OCI-LY3 (cell line): ENCODE results near the gene EGR4.

Source experiments
- H2AFZ ChIP-seq: fragments of 200-600, 300-600 bp; shearing (Covaris generic); 2 replicates; pipeline ENCODE4 v1.6.0; 2014; ENCODE audit warnings: antibody characterized with exemption, low read depth, low read length
- H3K27ac ChIP-seq: fragments of 200-600, 300-600 bp; sonication (generic); 2 replicates; pipeline ENCODE4 v1.5.1; 2014; ENCODE audit warnings: mild to moderate bottlenecking, low read length, moderate library complexity, mixed read lengths
- H3K27me3 ChIP-seq: fragments of 200-600, 300-600 bp; sonication (generic); 2 replicates; pipeline ENCODE4 v1.6.1; 2014; ENCODE audit warnings: low read depth, low read length, mixed read lengths
- H3K36me3 ChIP-seq: fragments of 200-600, 300-600 bp; sonication (generic); replicated peaks from 2 replicates; pipeline ENCODE3; 2014; ENCODE audit warnings: low read depth, low read length, mixed read lengths
- H3K4me1 ChIP-seq: fragments of 300-600, 200-600 bp; sonication (generic); 2 replicates; pipeline ENCODE4 v1.6.1; 2014; ENCODE audit warnings: low read length, mixed read lengths
- H3K4me2 ChIP-seq: fragments of 200-600, 300-600 bp; sonication (generic); 2 replicates; pipeline ENCODE4 v1.6.1; 2014; ENCODE audit warnings: low read length, mixed read lengths
- H3K4me3 ChIP-seq: fragments of 300-600, 200-600 bp; sonication (generic); 2 replicates; pipeline ENCODE4 v1.5.1; 2014; ENCODE audit warnings: antibody characterized with exemption, mild to moderate bottlenecking, low read length, moderate library complexity
- H3K79me2 ChIP-seq: fragments of 300-600, 200-600 bp; shearing (Covaris generic); 2 replicates; pipeline ENCODE4 v1.6.1; 2014; ENCODE audit warnings: mild to moderate bottlenecking, low read length, mixed read lengths
- H3K9ac ChIP-seq: fragments of 300-600, 200-600 bp; shearing (Covaris generic); 2 replicates; pipeline ENCODE4 v1.6.0; 2014; ENCODE audit warnings: mild to moderate bottlenecking, low read length, moderate library complexity
- H3K9me3 ChIP-seq: fragments of 200-600, 300-600 bp; shearing (Covaris generic); 2 replicates; pipeline ENCODE4 v1.6.1; 2014; ENCODE audit warnings: low read length, mixed read lengths; ENCODE audit not compliant: insufficient read depth
- H4K20me1 ChIP-seq: fragments of 200-600, 300-600 bp; sonication (generic); 2 replicates; pipeline ENCODE4 v1.6.1; 2016; ENCODE audit warnings: low read length, mixed read lengths; ENCODE audit not compliant: insufficient read depth
- EZH2phosphoT487 ChIP-seq: fragments of 200-600 bp; shearing (Covaris generic); IDR thresholded peaks from 2 replicates; pipeline ENCODE4 v1.6.1; 2018; ENCODE audit warnings: antibody characterized with exemption, mixed run types, low read depth
- TF ChIP-seq, protein P1 (sequence below): fragments of 200-600, 300-600 bp; sonication (generic); IDR thresholded peaks from 2 replicates; pipeline ENCODE4 v1.5.1; 2014; ENCODE audit warnings: antibody characterized with exemption, low read length, low read depth

Gene EGR4

DNA sequence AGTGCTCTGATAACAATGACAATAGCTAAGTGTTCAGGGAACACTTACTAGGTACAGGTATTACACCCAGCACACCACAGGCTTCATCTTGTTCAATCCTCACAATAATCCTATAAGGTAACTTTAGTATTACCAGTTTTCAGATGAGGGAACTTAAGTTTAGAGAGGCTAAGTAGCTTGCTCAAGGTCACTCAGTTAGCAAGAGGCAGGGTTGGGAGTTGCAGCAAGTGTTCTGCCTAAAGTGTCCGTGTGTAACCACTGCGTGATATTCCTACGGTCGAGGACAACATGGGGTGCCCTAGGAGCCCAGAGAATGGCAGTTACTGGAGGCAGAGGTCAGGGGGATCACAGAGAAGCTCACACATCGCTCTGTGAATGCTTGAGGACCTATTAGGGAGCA, 30.2 kb upstream of the EGR4 start:
- Histone ChIP-seq H3K79me2 (no peaks in the 10 kb centered on the region), H3K27ac (no peak overlapping the region), H3K27me3 (peaks cover 42% of the 10 kb centered on the region), H3K36me3 (no peaks in the 10 kb centered on the region), H3K9me3 (no peaks in the 10 kb centered on the region), H4K20me1 (no peaks in the 10 kb centered on the region), H2AFZ (no peak overlapping the region), H3K4me1 (no peaks in the 10 kb centered on the region), H3K4me3 (no peak overlapping the region), H3K9ac (no peak overlapping the region), H3K4me2 (no peak overlapping the region)
- TF ChIP-seq EZH2phosphoT487 = no peak
- TF ChIP-seq, protein P1, sequence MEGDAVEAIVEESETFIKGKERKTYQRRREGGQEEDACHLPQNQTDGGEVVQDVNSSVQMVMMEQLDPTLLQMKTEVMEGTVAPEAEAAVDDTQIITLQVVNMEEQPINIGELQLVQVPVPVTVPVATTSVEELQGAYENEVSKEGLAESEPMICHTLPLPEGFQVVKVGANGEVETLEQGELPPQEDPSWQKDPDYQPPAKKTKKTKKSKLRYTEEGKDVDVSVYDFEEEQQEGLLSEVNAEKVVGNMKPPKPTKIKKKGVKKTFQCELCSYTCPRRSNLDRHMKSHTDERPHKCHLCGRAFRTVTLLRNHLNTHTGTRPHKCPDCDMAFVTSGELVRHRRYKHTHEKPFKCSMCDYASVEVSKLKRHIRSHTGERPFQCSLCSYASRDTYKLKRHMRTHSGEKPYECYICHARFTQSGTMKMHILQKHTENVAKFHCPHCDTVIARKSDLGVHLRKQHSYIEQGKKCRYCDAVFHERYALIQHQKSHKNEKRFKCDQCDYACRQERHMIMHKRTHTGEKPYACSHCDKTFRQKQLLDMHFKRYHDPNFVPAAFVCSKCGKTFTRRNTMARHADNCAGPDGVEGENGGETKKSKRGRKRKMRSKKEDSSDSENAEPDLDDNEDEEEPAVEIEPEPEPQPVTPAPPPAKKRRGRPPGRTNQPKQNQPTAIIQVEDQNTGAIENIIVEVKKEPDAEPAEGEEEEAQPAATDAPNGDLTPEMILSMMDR = no peak

DNA sequence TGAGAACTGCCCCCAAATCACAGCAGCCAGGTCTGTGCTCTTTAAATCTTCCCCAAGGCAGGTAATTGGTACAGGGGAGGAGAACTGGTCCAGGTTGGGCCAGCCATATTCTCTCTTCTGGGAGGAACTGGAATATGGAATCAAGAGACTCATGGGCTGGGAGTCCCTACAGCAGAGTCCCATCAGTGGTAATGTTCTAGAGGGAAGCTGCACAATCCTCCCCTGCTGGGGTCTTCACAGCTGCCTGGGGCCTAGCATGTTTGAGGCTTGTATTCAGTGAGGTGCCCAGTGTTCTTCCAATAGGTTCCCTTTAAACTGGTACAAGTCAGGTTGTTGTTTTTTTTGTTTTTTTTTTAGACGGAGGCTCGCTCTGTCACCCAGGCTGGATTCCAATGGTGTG, 21.1 kb upstream of the EGR4 start:
- H3K4me3 ChIP-seq = no peak overlapping the region
- H3K79me2 ChIP-seq = no peaks in the 10 kb centered on the region
- H3K27ac ChIP-seq = no peak overlapping the region
- no peak overlapping the region for H3K9ac ChIP-seq
- no peaks in the 10 kb centered on the region for H3K36me3 ChIP-seq
- no peak for TF ChIP-seq EZH2phosphoT487
- no peaks in the 10 kb centered on the region for H4K20me1 ChIP-seq
- no peaks in the 10 kb centered on the region for H3K9me3 ChIP-seq
- no peaks in the 10 kb centered on the region for H3K4me1 ChIP-seq
- no peak overlapping the region for H3K4me2 ChIP-seq
- H2AFZ ChIP-seq = no peak overlapping the region
- peaks cover 14% of the 10 kb centered on the region for H3K27me3 ChIP-seq

DNA sequence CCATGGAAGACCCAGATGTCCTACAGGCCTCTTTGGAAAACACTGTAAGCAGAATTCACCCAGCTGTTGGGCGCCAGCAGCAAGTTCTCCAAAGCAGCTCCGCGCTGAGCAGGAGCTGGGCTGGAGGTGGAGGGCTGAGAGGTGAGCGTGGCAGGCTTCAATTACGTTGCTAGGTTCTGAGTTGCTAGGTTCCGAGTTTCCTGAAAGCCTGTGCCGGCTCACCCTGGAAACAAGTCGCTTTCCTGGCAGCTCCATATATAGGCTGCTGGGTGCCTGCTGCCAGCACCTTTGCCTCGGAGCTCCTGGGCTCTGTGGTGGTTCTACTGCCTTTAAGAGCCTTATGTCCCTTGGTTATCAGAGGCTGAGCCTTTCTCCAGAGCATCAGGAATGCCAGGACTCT, 14.4 kb upstream of the EGR4 start:
- H3K27me3 ChIP-seq = no peaks in the 10 kb centered on the region
- no peak overlapping the region for H3K9ac ChIP-seq
- H3K4me1 ChIP-seq = no peaks in the 10 kb centered on the region
- TF ChIP-seq, protein P1 = no peak
- TF ChIP-seq EZH2phosphoT487 = no peak
- H3K4me2 ChIP-seq = no peak overlapping the region
- no peaks in the 10 kb centered on the region for H4K20me1 ChIP-seq
- H3K36me3 ChIP-seq = no peaks in the 10 kb centered on the region
- H3K9me3 ChIP-seq = no peaks in the 10 kb centered on the region
- H2AFZ ChIP-seq = no peak overlapping the region
- H3K27ac ChIP-seq = no peak overlapping the region
- no peaks in the 10 kb centered on the region for H3K79me2 ChIP-seq
- no peak overlapping the region for H3K4me3 ChIP-seq

DNA sequence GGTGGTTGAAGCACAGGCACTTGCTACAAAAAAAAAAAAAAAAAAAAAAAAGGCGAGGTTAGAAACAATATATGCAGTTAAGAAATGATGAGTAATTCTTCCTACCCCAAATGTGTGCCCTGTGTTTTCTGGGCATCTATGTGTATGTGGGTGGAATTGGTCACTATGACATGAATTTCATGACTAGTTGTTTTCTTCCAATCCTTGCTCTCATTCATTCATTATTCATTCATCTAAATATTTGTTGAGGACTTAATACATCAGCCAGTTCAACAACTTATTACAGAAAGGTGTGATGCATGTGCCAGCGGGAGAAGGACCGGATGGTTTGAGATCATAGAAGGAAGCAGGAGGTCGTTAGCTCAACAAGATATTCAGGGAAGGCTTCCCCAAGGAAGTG, 8.3 kb upstream of the EGR4 start:
- TF ChIP-seq EZH2phosphoT487 = no peak
- TF ChIP-seq, protein P1 = no peak
- no peak overlapping the region for H2AFZ ChIP-seq
- H4K20me1 ChIP-seq = no peaks in the 10 kb centered on the region
- no peak overlapping the region for H3K9ac ChIP-seq
- no peaks in the 10 kb centered on the region for H3K9me3 ChIP-seq
- no peaks in the 10 kb centered on the region for H3K4me1 ChIP-seq
- H3K4me3 ChIP-seq = no peak overlapping the region
- H3K79me2 ChIP-seq = no peaks in the 10 kb centered on the region
- no peak overlapping the region for H3K27ac ChIP-seq
- no peaks in the 10 kb centered on the region for H3K36me3 ChIP-seq
- peaks cover 11% of the 10 kb centered on the region for H3K27me3 ChIP-seq
- no peak overlapping the region for H3K4me2 ChIP-seq

DNA sequence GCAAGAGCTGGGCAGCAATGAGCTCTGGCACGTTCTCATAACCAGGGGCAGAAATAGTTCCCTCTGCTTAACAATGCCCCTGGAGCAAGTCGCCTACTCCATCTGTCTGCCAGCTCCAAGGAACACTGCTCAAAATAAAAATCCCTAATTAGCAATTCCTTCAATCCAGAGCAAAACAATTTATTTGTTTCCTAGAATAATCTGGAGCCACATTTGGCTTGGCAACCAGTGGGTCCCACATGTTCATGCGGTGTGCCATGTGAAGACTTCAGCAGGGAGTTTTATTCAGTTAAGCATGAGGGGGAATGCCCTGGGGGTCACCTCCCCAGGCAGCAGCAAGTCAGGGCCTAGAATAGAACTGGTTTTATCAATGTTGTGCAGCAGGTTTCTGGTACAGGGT, 7.6 kb upstream of the EGR4 start:
- Histone ChIP-seq H4K20me1 (no peaks in the 10 kb centered on the region), H3K79me2 (no peaks in the 10 kb centered on the region), H3K4me1 (no peaks in the 10 kb centered on the region), H3K27me3 (peaks cover 17% of the 10 kb centered on the region), H3K27ac (no peak overlapping the region), H3K36me3 (no peaks in the 10 kb centered on the region), H3K9me3 (no peaks in the 10 kb centered on the region), H3K4me3 (no peak overlapping the region), H3K9ac (no peak overlapping the region), H3K4me2 (no peak overlapping the region), H2AFZ (no peak overlapping the region)
- TF ChIP-seq, protein P1 = no peak
- no peak for TF ChIP-seq EZH2phosphoT487
